Endothelial cell of umbilical vein (primary cell): ENCODE results near the gene MOB2.

Experiments used
- EZH2 ChIP-seq: IDR thresholded peaks from 2 replicates; pipeline ENCODE4 v1.6.1; 2012; ENCODE audit warnings: borderline replicate concordance, low read depth, mild to moderate bottlenecking, moderate library complexity, low read length, inconsistent platforms; ENCODE audit not compliant: severe bottlenecking
- FOS ChIP-seq: IDR thresholded peaks from 2 replicates; pipeline ENCODE4 v1.6.1; 2011; ENCODE audit warnings: mild to moderate bottlenecking, low read length, moderate library complexity, borderline replicate concordance; ENCODE audit not compliant: insufficient read depth
- TF ChIP-seq, protein P1 (sequence below), 2 donors: IDR thresholded peaks; 1 replicate in 1 of 2; 2 replicates in 1 of 2; pipeline ENCODE4 v1.5.1; 2011; ENCODE audit warnings: low read length in 2 of 2, mild to moderate bottlenecking in 2 of 2, moderate library complexity in 2 of 2, control low read depth in 1 of 2, inconsistent platforms in 1 of 2, low read depth in 1 of 2; ENCODE audit not compliant: insufficient read depth in 1 of 2; ENCODE audit errors: extremely low read depth in 1 of 2

DNA sequence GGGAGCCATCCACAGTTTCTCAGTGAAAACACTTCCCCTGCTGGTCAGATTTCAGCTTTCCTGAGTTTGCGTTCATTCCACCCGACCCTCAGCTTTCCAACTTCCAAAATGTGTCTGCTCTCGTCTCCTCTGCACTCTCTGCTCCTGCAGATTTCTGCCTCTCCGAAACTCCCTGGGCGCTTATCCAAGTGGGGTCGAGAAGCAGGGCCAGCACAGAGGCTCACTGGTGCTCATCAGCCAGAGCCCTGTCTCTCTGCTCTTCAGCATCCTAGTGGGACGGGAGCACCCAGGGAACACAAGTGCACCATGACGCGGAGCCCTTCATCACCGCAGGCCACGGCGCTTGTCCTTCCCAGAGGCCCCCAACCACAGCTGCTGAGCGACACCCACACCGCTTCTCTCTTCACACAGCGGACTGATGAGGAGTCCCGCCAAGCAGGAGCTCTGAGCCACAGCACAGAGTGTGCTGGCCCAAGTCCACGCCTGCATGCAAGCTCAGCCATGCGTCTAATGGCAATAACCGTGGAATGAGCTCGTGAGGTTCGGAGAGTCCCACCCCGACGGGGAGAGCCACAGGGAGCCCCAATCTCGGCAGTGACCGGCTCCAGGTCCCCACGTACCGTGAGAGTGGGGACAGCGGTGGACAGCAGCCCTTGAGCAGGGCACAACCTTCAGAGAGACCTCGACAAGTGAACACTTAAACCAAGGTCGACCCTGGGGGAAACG, 27.9 kb upstream of the MOB2 start:
- TF ChIP-seq FOS (no peak), EZH2 (no peak)
- TF ChIP-seq, protein P1, sequence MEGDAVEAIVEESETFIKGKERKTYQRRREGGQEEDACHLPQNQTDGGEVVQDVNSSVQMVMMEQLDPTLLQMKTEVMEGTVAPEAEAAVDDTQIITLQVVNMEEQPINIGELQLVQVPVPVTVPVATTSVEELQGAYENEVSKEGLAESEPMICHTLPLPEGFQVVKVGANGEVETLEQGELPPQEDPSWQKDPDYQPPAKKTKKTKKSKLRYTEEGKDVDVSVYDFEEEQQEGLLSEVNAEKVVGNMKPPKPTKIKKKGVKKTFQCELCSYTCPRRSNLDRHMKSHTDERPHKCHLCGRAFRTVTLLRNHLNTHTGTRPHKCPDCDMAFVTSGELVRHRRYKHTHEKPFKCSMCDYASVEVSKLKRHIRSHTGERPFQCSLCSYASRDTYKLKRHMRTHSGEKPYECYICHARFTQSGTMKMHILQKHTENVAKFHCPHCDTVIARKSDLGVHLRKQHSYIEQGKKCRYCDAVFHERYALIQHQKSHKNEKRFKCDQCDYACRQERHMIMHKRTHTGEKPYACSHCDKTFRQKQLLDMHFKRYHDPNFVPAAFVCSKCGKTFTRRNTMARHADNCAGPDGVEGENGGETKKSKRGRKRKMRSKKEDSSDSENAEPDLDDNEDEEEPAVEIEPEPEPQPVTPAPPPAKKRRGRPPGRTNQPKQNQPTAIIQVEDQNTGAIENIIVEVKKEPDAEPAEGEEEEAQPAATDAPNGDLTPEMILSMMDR (IDR thresholded peaks at IDR 0.05; ENCODE audit: extremely low read depth in 1 of 2, insufficient read depth in 1 of 2, low read depth in 1 of 2, low read length in 2 of 2), result no peak
